NCI-H510A treated with DMSO at 0.1 percent for 48 hours (cell line): ENCODE results near the gene PNMA6F.

Source experiments
- DNase-seq: peaks from one replicate; lab custom pipeline; 2025; lab: John Stamatoyannopoulos, UW

The PNMA6F gene

GRCh38 chrX:153321381-153322124 is at the start of gene PNMA6F:
TSS of gene PNMA6F (minus strand) at chrX:153321767. CDS start at chrX:153320674, 1,093 bp downstream.
- DNase-seq: no peak

GRCh38 chrX:153371256-153371655 is 49.7 kb upstream of the PNMA6F start:
- no peak for DNase-seq

DNA sequence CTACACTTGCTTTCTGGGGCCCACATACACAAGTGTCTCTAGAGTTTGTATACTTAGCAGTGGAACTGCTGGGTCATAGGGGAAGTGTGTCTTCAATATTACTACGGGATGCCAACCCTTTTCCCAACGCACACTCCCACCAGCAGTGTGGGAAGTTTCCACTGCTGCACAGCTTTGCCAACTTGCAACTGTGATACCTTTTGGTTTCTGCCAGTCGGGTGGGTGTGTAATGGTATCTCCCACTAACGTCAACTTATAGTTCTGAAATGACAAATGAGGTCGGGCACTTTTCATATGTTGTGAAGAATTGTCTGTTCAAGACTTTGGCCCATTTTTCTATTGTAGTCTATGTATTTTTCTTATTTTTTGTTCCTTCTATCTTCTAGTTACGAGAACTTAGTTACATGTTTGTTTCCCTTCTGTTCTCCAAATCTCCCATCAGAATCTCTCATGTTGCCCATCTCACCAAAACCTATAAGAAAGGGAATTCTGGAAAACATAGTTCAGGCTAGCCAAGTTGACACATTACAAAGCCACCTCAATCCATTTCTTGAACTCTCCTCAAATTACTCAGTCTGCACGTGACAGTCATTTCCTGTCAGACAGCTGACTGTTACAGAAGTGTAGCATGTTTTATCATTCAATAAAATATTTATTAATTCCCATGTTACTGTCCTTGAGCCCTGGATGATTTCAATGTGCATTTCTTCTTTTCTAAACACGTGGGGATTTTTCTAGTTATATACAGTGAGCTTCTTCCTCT is 48.9 kb upstream of the PNMA6F start:
- DNase-seq: no peak

- DNase-seq: no peak
Measured at GRCh38 chrX:153366878-153367538, 45.4 kb upstream of the PNMA6F start.

DNA sequence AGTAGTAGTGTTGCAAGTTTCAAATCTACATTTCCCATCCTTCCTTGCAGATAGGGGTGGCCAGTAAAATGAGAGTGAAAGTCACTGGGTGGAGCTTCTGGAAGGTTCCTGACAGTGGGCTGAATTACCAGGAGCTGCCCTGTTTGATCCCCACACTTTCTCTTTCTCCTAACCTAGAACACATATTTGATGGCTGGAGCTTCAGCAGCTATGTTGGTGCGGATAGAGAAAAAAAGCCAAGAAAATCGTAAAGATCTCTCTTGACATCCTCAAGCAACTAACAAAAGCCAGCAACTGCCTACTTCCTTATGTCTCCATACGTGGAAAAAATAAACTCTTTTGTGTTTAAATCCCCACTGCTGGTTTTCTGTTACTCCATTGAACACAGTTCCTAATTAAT is 44.6 kb upstream of the PNMA6F start:
- DNase-seq: no peak

GRCh38 chrX:153365670-153366069 is 44.1 kb upstream of the PNMA6F start:
- no peak for DNase-seq

DNA sequence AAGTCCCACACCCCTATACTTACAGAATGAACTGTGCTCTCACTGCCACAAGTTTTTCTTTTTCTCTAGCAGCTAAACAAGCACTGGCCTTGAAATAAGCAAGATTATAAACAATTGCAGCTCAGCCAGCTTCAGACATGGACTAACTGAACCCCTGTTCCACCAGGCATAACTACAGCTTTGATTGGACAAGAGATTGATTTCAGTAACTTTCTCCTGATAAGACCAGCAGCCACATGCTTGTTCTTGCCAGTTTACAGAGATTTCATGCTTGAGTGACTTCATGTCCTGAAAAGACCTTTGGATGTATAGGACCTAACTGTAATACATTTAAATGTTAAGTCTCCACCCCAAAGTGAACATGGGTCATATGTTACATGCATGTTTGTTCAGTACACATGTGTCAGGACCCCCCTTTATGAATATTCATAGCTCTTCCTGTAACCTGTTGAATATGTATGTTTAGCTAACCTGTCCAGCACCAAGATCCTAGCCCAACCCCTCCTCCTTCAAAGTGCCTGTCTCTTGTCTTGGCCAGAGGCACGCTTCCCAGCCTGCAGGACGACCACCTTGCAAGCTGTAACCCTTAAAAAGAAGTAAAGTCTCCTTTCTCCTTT is 40.3 kb upstream of the PNMA6F start:
- no peak for DNase-seq

DNA sequence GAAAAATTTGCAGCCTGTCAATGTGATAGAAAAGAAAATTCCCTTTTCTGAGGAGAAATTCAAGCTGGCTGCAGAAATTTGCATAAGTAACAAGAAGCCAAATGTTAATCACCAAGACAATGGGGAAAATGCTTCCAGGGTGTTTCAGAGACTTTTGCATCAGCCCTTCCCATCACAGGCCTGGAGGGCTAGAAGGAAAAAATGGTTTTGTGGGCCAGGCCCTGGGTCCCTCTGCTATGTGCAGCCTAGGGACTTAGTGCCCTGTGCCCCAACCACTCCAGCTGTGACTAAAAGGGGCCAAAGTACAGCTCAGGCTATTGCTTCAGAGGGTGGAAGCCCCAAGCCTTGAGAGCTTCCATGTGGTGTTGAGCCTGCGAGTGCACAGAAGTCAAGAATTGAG is 36.3 kb upstream of the PNMA6F start:
- no peak for DNase-seq

- DNase-seq: no peak
Measured at GRCh38 chrX:153353416-153353815, 31.8 kb upstream of the PNMA6F start.

- no peak for DNase-seq
Measured at GRCh38 chrX:153352858-153353257, 31.3 kb upstream of the PNMA6F start.

GRCh38 chrX:153351981-153352380 is 30.4 kb upstream of the PNMA6F start:
- peak; percentile 17 for DNase-seq

DNA sequence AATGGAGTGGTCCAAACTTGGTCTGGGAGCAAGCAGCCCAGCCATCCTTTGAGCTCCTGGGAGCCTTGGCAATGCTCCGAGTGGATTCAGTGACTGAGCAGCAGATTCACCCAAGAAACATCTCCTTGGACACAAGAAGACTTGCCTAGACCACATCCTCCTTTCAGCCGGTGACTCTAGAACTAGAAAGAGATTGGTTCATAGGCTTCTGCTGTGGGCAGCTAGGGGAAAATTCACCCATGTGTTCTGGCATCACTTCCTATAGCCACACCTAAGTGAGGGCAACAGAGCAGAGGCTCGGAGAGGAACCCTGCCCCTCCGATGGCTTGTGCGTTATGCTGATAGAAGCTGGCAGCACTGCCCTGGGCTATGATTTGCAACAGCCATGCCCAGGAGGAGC is 28.4 kb upstream of the PNMA6F start:
- no peak for DNase-seq

- DNase-seq: no peak
Measured at GRCh38 chrX:153348421-153348820, 26.9 kb upstream of the PNMA6F start.

DNA sequence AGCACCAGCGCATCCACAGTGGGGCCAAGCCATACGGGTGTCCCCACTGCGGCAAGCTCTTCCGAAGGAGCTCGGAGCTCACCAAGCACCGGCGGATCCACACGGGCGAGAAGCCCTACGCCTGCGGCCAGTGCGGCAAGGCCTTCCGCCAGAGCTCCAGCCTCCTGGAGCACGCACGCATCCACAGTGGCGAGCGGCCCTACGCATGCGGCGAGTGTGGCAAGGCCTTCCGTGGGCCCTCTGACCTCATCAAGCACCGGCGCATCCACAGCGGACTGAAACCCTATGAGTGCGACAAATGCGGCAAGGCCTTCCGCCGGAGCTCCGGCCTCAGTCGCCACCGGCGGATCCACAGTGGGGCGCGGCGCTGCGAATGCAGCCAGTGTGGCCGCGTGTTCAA is 26.0 kb upstream of the PNMA6F start:
- DNase-seq: no peak

- no peak for DNase-seq
Measured at GRCh38 chrX:153343674-153344073, 22.1 kb upstream of the PNMA6F start.

GRCh38 chrX:153342762-153343558 is 21.4 kb upstream of the PNMA6F start:
- DNase-seq: no peak

DNA sequence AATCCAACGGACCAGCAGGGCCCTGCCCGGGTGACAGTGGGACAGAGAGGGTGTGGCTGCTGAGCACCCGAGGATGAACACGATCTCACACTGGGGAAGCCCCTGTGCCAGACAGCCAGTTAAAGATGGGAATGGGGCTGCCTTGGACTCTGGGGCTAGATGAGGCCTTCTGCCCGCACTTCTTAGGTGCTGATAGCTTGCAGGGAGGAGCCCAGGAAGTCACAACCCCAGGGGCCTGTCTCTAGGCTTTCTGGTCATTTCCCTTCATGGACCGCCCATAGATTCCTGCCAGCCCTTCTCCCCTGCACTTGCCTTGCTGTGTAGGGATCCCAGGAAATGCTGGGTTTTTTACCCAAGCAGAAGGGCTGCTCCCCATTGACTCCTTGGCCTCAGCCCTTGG is 18.5 kb upstream of the PNMA6F start:
- no peak for DNase-seq

- no peak for DNase-seq
Measured at GRCh38 chrX:153339662-153340061, 18.1 kb upstream of the PNMA6F start.

DNA sequence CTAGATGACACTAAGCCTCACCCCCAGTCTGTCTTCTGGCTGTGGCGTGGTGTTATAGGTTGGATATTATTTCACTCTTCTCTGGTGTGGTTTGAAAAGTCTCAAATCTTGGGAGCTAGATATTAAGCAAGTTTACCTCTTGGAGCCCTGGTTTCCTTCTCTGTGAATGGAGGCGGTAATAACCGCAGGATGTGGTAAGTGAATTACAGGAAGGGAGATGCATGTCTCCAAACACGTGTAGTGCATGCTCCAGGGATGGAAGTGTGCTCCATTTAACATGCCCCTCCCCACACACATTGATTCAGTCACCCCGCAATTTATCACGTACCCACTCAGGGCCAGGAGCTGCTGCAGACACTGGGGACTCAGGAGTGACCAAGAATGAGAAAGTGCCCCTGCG is 17.3 kb upstream of the PNMA6F start:
- DNase-seq: no peak

GRCh38 chrX:153336988-153337387 is 15.4 kb upstream of the PNMA6F start:
- no peak for DNase-seq

DNA sequence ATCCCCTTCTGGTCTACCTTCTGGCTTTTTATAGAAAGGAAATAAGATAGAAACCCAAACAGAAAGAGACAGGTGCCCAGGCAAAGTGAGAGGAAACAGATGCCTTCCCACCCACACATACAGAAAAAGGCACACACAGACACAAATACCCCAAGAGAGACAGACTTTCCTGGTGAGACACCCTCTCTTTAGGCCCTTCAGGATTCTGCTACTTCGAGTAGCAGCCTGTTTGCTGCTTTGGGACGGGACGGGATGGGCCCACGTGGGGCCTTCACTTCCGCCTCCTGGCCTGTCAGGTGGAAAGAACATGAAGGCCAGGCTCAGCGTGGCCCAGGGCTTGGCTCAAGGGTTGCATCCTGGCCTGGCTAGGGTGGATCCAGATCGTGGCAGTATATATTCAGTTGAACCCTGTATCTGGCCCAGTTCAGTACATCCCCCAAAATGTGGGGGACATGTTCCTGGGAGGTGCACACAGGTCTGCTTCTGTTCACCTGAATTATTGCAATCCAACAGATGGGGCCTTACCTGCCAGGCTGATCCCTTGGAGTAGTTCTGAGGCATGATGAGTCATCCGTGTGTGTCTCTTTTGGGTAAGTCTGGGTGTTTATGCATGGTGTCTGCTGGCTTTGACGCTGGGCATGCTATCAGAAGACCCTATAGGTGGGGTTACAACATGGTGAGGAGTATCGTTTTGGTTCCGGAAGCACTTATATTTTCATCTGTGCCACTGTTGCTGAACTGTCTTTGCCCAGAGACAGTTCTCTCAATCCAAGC is 14.7 kb upstream of the PNMA6F start:
- DNase-seq: no peak
